22Rv1 (cell line): Measurements from ENCODE around the gene QTRT2.

Experiments used
- ZFX ChIP-seq: fragments of 450-650 bp; IDR thresholded peaks from 2 replicates; pipeline ENCODE4 v1.6.1; 2017; ENCODE audit warnings: antibody characterized with exemption, borderline replicate concordance
- TF ChIP-seq, protein P1 (sequence below): fragments of 450-650 bp; IDR thresholded peaks from 2 replicates; pipeline ENCODE4 v1.5.1; 2017; ENCODE audit warnings: mild to moderate bottlenecking

DNA sequence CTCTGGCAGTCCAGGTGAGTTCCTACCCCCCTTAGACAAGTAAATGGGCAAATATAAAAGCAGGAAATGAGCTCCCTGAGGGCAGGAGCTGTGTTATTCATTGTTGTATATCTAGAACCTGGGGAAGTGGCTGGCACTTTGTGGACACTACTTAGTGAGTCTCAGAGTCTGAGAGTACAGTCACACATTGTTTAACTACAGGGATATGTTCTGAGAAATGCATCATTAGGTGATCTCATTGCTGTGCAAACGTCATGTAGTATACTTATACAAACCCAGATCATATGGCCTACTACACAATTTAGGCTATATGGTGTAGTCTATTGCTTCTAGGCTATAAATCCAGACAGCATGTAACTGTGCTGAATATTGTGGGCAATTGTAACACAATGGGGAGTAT is 69.9 kb downstream of the QTRT2 start:
- TF ChIP-seq, protein P1, sequence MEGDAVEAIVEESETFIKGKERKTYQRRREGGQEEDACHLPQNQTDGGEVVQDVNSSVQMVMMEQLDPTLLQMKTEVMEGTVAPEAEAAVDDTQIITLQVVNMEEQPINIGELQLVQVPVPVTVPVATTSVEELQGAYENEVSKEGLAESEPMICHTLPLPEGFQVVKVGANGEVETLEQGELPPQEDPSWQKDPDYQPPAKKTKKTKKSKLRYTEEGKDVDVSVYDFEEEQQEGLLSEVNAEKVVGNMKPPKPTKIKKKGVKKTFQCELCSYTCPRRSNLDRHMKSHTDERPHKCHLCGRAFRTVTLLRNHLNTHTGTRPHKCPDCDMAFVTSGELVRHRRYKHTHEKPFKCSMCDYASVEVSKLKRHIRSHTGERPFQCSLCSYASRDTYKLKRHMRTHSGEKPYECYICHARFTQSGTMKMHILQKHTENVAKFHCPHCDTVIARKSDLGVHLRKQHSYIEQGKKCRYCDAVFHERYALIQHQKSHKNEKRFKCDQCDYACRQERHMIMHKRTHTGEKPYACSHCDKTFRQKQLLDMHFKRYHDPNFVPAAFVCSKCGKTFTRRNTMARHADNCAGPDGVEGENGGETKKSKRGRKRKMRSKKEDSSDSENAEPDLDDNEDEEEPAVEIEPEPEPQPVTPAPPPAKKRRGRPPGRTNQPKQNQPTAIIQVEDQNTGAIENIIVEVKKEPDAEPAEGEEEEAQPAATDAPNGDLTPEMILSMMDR, result no peak
- TF ChIP-seq ZFX, result no peak
